Neural crest cell (in vitro differentiated cells): ENCODE results near the gene PCDH1. TPM values are rescaled to one million over a fixed set of nuclear protein-coding genes. Genes with fewer than 3 reads are reported as not detected.

ENCODE experiments used
- DNase-seq: peaks from one replicate; pipeline ENCODE4 v3.0.0; 2021; ENCODE audit warnings: low read depth, mixed read lengths, low spot score
- H3K27ac Mint-ChIP-seq: one replicate; pipeline ENCODE4 v1.8.0; 2021; ENCODE audit warnings: mild to moderate bottlenecking, mixed read lengths; ENCODE audit not compliant: unreplicated experiment
- H3K27me3 Mint-ChIP-seq: 2 replicates; pipeline ENCODE4 v1.8.0; 2021; ENCODE audit warnings: low read depth, mild to moderate bottlenecking, mixed read lengths
- H3K36me3 Mint-ChIP-seq: 2 replicates; pipeline ENCODE4 v1.8.0; 2021; ENCODE audit warnings: low read depth, mild to moderate bottlenecking, mixed read lengths
- H3K4me1 Mint-ChIP-seq: 2 replicates; pipeline ENCODE4 v1.8.0; 2021; ENCODE audit warnings: mixed read lengths
- H3K4me3 Mint-ChIP-seq: one replicate; pipeline ENCODE4 v1.8.0; 2021; ENCODE audit warnings: mild to moderate bottlenecking, mixed read lengths
- H3K9me3 Mint-ChIP-seq: 2 replicates; pipeline ENCODE4 v1.8.0; 2021; ENCODE audit warnings: mixed read lengths
- total RNA-seq: library from RNA; stranded (reverse); gene quantifications from 2 replicates; pipeline ENCODE4 v1.2.1, GENCODE V29; 2021
- TF ChIP-seq, protein P1 (sequence below): fragments of 200-600 bp; sonication (generic); conservative IDR thresholded peaks from 2 replicates; pipeline ENCODE4 v1.5.0; 2021; ENCODE audit warnings: antibody characterized with exemption, mild to moderate bottlenecking

PCDH1 gene
- total RNA-seq, 1 donor from 2014 or later: 17.3 TPM

DNA sequence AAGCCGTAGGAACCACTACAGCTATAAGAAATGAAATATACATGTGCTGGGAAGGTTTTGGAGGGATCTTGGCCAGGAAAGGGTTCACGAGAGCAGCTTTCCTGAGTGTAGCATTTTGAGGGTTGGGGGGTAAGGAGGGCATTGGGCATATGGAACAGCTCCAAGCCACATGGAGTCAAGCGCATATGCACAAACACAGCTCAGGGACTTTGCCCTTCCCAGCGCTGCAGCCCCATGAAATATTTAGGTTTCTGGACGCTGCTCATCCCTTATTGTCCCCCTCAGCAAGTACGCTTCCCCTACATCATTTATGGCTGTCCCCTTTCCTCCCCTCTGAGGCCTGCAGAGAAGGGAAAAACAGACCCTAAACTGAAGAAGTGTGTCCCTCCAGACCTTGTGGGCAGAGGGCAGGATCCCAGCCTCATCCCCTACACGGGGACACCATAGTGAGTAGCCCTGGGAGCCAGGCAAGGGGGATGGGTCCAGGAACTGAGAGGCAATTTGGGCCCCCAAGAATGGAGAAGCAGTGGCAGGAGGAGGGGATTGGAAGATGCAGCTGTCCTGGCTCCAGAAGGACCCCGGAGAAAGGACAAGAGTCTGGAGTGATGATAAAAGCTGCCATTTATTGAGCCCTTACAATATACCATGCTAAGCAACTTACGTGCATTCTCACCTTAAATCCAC lies 33.7 kb downstream of the PCDH1 start:
- peak overlapping the region; percentile 33 for H3K4me3 Mint-ChIP-seq
- no peaks in the 10 kb centered on the region for H3K27me3 Mint-ChIP-seq
- TF ChIP-seq, protein P1, sequence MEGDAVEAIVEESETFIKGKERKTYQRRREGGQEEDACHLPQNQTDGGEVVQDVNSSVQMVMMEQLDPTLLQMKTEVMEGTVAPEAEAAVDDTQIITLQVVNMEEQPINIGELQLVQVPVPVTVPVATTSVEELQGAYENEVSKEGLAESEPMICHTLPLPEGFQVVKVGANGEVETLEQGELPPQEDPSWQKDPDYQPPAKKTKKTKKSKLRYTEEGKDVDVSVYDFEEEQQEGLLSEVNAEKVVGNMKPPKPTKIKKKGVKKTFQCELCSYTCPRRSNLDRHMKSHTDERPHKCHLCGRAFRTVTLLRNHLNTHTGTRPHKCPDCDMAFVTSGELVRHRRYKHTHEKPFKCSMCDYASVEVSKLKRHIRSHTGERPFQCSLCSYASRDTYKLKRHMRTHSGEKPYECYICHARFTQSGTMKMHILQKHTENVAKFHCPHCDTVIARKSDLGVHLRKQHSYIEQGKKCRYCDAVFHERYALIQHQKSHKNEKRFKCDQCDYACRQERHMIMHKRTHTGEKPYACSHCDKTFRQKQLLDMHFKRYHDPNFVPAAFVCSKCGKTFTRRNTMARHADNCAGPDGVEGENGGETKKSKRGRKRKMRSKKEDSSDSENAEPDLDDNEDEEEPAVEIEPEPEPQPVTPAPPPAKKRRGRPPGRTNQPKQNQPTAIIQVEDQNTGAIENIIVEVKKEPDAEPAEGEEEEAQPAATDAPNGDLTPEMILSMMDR: no peak
- no peaks in the 10 kb centered on the region for H3K9me3 Mint-ChIP-seq
- no peak for DNase-seq
- H3K36me3 Mint-ChIP-seq: no peaks in the 10 kb centered on the region
- peaks cover 70% of the 10 kb centered on the region for H3K4me1 Mint-ChIP-seq
- no peak overlapping the region for H3K27ac Mint-ChIP-seq

DNA sequence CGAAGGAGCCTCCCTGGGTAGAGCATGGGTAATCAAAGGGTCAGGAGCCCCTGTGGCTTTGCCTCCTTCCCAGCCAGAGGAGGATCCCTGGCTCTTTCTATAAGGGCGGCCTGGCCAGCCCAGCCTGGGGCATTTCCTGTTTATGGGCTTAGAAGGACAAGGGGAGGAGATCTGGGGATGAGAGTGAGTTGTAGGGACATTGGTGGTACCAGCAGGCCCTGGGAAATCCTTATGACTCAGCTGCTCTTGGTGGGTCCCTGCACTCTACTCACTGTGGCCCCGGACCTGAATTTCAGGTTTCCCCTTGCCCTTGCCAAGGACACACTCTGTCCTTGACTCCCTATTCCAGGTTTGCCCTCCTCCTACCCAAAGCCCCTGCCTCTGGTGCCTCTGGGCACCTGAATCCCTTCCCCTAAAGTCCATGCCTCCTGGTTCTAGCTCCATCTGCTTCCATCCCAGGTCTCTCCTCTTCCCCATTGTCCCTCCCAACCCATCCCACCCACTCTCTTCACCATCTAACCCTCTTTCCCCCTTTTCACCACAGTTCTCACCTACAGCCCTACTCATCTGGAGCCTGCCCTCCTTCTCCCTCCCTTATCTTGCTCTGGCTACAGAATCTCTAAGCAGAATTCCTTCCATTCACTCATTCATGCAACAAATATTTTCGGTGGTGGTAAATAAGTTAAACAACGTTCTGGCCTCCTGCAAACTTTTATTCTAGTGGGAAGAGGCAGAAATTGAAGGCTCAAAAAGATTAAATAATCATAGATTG lies 34.9 kb downstream of the PCDH1 start:
- TF ChIP-seq, protein P1: no peak
- Mint-ChIP-seq H3K9me3 (no peaks in the 10 kb centered on the region), H3K27me3 (no peaks in the 10 kb centered on the region), H3K4me3 (no peak overlapping the region), H3K4me1 (peaks cover 68% of the 10 kb centered on the region), H3K36me3 (no peaks in the 10 kb centered on the region), H3K27ac (no peak overlapping the region)
- DNase-seq: no peak

GRCh38 chr5:141841378-141842180 lies 36.6 kb downstream of the PCDH1 start:
- TF ChIP-seq, protein P1: no peak
- no peak for DNase-seq
- Mint-ChIP-seq H3K36me3 (no peaks in the 10 kb centered on the region), H3K27ac (no peak overlapping the region), H3K27me3 (no peaks in the 10 kb centered on the region), H3K4me1 (peaks cover 77% of the 10 kb centered on the region), H3K4me3 (no peak overlapping the region), H3K9me3 (no peaks in the 10 kb centered on the region)

GRCh38 chr5:141840826-141841360 lies 37.3 kb downstream of the PCDH1 start:
- H3K36me3 Mint-ChIP-seq: no peaks in the 10 kb centered on the region
- H3K4me3 Mint-ChIP-seq: no peak overlapping the region
- peaks cover 77% of the 10 kb centered on the region for H3K4me1 Mint-ChIP-seq
- H3K27me3 Mint-ChIP-seq: no peaks in the 10 kb centered on the region
- H3K27ac Mint-ChIP-seq: peak overlapping the region; percentile 6
- TF ChIP-seq, protein P1: no peak
- DNase-seq: no peak
- no peaks in the 10 kb centered on the region for H3K9me3 Mint-ChIP-seq

GRCh38 chr5:141840280-141840812 lies 37.9 kb downstream of the PCDH1 start:
- H3K4me1 Mint-ChIP-seq: peaks cover 79% of the 10 kb centered on the region
- no peaks in the 10 kb centered on the region for H3K27me3 Mint-ChIP-seq
- no peak for DNase-seq
- H3K4me3 Mint-ChIP-seq: no peak overlapping the region
- no peaks in the 10 kb centered on the region for H3K36me3 Mint-ChIP-seq
- no peaks in the 10 kb centered on the region for H3K9me3 Mint-ChIP-seq
- TF ChIP-seq, protein P1: no peak
- H3K27ac Mint-ChIP-seq: peak overlapping the region; percentile 81
